GM10266 (cell line): ENCODE measurements around the gene RFPL3.

Experiments used
- DNase-seq: peaks from one replicate; pipeline ENCODE4 v3.0.0; 2012; ENCODE audit errors: extremely low spot score
- CTCF ChIP-seq: IDR thresholded peaks from 2 replicates; pipeline ENCODE4 v1.5.1; 2012; ENCODE audit warnings: mild to moderate bottlenecking, low read depth; ENCODE audit not compliant: control insufficient read depth, insufficient read depth; ENCODE audit errors: missing control alignments

Gene RFPL3

GRCh38 chr22:32375678-32376450, 18.2 kb downstream of the RFPL3 start:
- no peak for DNase-seq
- no peak for TF ChIP-seq CTCF

- DNase-seq = no peak
- TF ChIP-seq CTCF = no peak
Observed at GRCh38 chr22:32376681-32377080, 19.0 kb downstream of the RFPL3 start.

GRCh38 chr22:32378707-32379272, 21.1 kb downstream of the RFPL3 start:
- TF ChIP-seq CTCF = peak; percentile 39
- no peak for DNase-seq

GRCh38 chr22:32380991-32381390, 23.3 kb downstream of the RFPL3 start:
- TF ChIP-seq CTCF = no peak
- no peak for DNase-seq

GRCh38 chr22:32385681-32386080, 28.0 kb downstream of the RFPL3 start:
- no peak for TF ChIP-seq CTCF
- DNase-seq = no peak

- TF ChIP-seq CTCF = peak; percentile 43
- DNase-seq = no peak
Observed at GRCh38 chr22:32389685-32390084, 32.0 kb downstream of the RFPL3 start.

GRCh38 chr22:32395107-32395506, 37.4 kb downstream of the RFPL3 start:
- DNase-seq = no peak
- TF ChIP-seq CTCF = no peak
